Stimulated activated CD8-positive, alpha-beta memory T cell treated with anti-CD3 and anti-CD28 coated beads, Interleukin-4, amount 100 ng/mL, for 48 hours (primary cell): ENCODE data around the gene FOXI2.
A peak's percentile ranks its signal among the peaks of the same experiment; 100 is the strongest.

Experiments
- DNase-seq: peaks from one replicate; pipeline ENCODE4 v3.0.0-alpha.2; 2020

FOXI2 gene

DNA sequence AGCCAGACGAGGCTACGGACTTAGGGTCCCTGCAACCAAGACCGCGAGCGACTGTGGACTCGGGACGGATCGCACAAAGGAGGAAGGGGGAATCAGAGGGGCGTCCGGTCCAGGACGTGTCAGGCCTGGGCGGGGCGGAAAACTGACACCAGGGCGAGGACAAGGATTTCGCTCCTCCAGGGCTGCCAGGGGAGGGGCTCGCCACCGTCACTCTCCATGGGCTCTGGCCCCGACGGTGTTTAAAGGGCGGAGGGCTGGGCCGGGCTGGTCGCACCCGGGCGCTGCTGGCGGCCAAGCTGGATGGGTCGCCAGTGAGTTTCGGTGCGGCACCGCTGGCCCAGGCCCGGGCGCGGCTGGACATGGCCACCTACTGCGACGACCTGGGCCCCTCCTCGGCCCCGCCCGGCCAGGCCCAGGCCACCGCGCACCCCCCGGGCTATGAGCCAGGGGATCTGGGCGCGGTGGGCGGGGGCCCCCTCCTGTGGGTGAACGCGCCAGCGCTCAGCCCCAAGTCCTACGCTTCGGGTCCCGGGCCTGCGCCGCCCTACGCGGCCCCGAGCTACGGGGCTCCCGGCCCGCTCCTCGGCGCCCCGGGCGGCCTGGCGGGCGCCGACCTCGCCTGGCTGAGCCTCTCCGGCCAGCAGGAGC, at the start of gene FOXI2:
TSS of gene FOXI2 (plus strand) at position 271 of the 648 bp plus-strand sequence. CDS start at position 360, 89 bp downstream.
- no peak for DNase-seq

DNA sequence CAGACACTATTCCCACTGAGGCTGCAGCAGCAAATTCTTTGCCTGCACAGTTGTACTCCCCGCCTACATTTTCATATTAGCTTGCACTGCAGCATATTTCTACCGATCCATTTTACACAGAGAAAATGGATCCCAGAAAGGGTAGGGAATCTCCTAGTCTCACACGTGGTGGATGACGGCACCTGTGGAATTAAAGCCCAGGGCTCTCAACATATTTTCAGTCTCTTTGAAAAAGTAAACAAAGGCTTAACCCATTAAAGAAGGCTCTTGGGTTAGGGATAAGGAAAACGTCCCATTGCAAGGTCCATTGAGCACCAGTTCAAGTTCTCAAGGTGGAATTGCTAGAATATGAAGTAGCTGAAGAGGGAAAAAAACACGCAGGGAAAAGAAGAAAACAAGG, 49.4 kb upstream of the FOXI2 start:
- no peak for DNase-seq

DNA sequence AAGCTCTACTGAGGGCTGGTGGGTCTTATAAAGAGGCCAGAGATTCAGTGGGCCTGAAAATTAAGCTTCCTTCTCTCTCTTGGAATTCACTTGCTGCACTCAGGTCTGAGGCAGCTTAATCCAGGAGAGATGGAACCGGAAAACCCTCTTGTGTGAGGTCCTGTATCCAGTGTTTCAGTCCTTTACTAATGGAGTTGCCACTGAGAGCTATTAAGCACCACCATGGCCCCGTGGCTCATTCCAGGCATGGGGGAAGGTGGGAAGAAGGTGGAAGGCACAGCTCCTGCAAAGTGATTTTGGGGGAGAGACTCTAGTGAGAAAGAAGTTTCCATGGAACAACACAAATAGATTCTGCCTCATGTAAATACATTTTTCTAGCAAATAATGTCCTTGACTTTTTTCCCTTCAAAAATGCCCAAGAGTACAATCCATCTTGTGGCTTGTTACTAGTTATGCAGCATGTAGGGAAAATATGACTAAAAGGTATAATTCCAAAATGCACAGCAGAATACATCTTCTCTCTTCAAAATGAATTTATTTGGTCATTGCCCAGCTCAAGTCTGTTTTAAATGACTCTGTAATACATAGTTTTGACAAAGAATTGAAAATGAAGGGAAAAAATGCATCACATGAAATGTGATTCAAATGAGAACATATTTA, 46.7 kb upstream of the FOXI2 start:
- no peak for DNase-seq

DNA sequence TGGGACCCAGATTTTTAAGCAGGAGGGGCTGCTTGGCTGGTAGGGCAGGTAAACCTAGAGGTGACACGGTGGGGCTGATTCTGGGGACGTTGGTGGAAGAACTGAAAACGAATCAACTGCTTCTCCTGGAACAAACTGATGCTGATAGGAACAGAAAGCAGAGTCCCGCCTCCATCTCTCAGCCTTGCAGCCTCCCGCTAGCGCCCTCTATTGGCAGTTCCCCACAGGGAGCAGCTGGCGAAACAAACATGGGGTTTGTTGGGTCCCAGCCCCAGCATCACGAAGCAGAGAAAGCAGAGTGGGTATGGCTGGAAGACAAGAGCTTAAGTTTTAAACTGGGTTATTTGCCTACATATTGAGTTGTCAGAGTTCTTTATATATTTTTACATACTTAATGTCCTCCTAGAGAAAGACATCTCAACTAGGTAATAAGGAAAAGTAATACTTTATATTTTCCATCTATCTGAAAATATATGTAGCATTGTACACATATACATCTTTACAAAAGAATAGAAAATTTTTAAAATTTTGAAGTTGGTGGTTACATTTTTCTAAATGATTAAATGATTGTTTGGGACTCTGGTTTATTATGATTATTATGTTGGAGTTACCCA, 42.3 kb upstream of the FOXI2 start:
- peak; percentile 76 for DNase-seq

DNA sequence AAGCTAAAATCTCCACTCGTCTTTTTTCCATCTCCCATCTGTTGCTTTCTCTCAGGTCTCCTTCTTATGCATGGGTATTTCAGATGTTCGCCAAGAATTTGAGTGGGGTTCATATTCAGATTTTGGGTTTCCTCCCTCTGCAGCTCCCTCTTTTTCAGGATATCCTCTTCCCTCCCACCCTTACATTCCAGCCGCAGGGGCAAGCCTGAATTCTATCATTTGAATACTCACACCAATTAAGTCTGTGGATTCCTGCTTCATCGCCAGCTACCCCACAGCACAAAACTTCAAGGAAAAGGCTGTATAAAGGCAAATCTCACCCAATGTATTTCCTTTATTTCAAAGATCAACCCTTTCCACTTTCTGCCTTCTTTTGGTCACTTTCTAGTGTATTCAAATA, 41.6 kb upstream of the FOXI2 start:
- no peak for DNase-seq

DNA sequence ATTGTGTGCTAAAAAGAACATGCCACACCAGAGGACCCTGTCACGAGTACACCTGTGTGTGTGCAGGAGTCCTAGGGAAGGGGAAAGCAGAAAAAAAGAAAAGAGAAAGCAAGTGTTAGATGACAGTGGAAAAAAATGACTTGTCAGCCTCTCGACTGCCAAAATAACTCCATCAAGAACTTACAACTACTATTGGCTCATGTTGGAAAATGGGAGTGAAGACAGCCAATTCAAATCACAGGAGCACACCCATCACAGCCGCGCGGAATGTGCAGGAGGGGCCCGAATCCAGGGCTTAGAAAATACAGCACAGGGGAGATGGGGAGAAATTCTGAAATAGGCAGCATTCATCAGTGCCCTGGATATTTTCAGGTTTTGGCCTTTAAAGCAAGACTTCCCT, 38.1 kb upstream of the FOXI2 start:
- DNase-seq, result no peak

DNA sequence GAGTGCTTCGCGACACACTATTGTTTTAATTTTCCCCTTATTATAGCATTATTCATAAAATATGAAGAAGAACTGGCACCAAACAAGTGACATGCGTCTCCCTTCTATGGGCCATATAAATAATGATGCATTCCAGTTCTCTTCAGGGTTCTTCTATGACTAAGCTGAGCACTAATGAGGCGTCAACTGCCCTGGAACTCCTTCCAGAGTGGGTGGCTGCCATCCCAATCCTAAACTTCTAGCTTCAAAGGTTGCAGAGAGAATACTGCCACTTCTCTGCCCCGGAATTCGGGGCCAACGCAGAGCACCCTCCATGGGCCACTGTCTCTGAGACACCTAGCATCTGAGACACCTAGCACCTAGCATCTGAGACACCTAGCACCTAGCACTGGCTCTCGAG, 37.7 kb upstream of the FOXI2 start:
- DNase-seq, result no peak

DNA sequence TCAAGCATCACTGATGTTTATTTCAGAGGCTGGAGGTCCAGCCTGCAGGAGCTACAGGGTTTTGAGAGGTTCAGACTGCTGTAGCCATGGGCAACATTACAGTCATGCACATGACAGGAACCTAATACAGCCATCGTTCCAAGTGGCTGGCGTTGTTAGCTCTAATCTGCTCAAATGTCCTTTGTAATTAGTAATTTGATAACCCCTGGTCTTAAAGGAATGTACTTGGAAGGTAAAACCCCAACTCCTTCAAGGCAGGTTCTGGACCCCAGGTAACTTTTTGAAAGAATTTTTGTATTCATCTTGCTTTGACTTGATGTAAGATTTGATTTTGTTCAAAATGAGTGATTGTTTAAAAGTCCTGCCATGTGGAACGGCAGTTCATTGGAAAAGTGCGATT, 34.7 kb upstream of the FOXI2 start:
- no peak for DNase-seq

DNA sequence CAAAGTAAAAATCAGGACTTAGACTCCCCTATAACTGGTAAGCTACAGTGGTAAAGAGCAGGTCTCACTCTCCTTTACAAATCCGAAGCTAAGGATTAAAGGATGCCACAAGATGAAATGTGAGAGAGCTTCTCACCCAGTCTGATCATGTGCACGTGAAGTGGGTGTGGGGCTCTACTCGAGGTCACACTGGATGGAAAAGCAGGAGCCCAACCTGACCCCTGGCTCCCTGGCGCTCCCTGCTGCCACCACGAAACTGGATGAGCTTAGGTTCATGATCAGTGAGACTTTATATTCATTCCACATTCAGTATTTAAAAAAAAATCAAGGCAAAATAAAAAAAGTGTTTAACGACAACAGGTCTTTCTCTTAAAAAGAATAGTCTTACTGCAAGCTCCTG, 21.7 kb upstream of the FOXI2 start:
- no peak for DNase-seq

DNA sequence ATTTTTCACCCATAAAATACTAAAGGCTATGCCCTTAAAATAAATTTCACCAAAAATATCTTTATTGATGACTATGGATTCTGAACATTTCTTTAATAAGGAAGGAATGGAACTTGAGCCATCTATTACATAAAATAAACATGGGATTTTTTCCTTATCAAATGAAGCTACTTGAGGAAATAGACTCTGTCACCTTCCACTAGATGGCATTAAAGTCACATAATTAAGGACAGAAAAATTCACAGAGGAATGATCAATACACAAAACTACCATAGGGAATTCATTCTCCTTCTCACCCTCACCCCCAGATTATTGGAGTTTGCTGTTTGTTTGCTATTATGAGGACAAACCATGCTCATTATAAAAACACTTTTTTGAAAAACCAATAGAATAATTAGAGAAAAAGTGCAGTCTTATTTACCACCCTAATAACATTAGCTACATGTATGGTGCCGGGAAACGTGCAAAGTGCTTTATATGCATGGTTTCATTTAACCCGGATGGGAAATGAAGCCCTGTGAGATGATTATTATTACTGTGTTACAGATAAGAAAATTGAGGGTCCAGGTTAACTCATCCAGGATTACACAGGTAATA, 21.1 kb upstream of the FOXI2 start:
- no peak for DNase-seq

DNA sequence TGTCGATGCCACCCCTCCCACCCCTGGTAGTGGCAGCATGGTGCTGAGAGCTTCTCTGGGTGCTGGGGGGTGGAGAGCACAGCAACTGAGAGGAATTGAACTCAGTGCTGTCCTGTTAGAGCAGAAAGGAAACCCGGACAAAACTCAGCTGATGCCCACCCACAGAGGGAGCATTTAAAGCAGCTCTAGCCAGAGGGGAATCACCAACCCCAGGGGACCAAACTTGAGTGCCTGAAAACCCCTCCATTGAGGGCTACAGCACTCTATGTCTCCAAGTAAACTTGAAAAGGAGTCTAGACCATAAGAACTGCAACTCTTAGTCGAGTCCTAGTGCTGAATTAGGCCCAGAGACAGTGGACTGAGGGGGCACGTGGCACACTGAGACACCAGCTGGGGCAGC, 16.8 kb upstream of the FOXI2 start:
- DNase-seq, result no peak

DNA sequence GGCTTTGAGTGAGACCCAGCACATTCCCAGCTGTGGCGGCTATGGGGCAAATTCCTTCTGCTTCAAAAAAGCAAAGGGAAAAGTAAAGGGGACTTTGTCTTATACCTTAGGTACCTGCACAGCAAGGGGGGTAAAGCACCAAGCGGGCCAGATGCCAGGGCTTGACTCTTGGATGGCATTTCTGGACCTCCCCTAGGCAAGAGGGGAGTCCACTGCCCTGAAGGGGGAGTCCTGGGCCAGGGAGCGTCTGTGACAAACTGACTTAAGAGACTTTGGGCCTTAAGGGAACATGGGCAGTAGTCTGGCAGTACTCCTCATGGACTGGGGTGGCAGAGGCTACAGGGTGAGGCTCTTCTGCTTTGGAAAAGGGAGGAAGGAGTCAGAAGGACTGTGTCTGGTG, 16.1 kb upstream of the FOXI2 start:
- DNase-seq, result no peak

DNA sequence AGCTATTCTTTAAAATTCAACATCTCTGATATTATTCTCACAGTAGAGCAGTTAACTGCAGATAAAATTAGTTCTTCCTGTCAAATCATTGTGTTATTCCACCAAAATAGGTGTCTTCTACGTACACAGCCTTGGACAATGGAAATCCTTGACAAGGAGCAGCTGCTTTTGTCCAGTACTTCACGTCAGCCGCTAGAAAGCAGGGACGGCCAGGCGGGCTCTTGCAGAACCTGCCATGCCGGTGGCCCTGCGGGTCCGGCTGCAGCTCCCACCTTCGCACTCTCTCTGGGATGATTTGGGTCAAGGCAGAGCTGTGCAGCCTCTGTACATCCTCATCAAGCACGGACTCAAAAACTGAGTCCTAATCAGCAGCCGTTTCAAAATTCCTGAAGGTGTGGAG, 2.2 kb upstream of the FOXI2 start:
- no peak for DNase-seq

DNA sequence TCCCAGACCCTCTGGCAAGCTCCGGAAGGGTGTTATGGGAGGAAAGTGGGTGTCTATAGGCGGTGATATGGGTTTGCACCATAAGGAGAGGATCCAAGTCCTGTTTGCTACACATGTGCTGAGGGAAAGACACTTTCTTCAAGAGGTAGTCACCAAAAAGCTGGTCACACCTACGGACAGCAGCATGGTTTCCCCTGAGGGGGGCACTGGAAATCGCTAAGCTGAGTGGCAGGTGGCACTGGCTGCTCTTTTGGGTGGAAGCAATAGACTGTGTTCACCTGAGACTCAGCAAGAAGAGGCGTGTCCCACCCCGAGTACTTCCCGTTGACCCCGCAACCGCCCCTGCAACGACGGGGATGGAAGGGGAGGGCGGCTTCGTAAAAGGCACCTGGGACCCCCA, 1.8 kb upstream of the FOXI2 start:
- no peak for DNase-seq

DNA sequence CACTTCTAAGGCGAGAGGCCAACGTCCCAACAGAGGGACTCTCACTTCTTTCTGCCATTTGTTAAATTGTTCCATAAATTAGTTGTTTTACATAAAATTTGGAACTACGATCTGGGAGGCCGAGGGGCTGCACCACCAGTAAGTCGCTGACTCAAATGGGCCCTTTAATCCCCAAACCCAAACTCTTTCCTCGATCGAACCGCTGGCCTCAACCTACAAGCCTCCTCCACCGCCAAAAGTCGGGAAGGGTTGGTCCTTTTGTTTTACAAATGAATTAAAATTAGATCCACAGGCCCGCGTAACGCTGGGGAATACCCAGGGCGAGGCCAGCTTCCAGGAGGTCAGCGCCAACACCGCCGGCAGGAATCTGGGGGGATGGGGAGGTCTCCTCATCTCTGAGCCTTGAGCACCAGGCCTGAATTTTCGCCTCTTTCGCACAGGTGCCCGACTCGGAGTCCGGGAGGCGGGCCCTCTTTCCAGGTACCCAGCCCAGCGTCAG, 1.2 kb upstream of the FOXI2 start:
- DNase-seq, result no peak

DNA sequence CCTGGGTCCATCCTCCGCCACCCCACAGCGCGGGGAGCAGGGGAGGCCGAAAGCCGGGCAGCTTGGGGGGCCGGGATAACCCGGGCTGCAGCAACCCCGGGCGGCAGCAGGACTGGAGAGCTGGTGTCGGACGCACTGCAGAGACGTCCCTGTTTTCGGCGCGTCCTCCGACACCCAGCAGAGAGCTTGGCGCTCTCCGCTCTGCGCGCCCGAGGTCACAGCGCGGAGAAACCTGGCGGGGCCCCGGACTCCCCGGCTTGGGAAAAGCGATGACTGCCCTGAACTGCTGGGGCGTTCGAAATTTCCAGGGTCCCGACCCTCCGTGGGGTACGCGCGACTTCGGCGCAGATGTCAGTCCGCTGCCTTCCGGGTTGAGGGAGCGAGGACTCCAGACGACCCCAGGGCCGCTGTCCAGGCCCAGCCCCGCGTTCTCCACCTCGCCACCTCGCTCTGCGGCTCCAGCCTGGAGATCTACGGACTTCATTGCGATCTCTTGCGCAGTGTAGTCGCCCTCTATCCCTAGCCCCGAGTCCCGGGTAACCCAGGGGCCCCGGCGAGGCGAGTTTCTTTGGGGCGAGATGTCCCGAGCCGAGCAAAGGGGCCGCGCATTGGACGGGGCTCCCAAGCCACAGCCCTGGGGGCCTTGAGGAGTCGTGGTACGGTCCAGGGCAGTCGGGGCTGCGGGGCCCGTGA, 617 bp upstream of the FOXI2 start:
- no peak for DNase-seq

DNA sequence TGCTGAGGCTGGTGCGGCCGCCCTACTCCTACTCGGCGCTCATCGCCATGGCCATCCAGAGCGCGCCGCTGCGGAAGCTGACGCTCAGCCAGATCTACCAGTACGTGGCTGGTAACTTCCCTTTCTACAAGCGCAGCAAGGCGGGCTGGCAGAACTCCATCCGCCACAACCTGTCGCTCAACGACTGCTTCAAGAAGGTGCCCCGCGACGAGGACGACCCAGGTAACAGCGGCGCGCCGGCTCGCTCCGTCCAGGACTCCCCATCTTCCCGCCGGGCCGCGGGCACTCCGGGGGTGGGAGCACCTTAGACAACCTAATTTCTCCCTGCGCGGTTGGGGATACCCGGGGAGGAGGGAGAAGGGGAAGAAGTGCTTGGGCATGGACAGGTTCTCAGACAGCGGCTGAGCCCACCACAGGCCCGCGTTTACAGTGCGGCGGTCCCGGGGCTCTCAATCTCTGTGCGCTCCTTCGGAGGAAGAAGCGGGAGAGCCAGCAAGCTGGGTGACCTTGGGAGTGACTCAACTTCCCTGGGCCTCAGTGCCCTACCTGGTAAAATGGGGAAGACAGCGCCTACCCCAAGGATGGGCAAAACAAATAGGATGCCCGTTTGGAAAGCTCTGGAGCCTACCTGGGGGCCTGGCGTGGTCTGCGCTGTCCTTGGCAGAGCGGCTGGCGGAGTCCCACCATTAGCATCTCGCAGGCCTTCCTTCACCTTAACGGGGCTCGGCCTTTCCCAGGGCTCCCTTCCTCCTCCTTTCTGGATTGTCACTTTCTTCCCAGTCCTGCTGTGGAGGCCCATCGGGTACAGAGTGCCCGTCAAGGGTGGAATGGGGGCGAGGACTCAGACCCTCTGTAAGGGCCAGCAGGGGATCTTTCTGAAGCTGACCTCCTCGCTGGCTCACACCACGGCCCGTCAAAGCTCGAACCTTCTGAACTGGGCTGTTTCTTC, 852 bp downstream of the FOXI2 start:
- DNase-seq, result no peak

DNA sequence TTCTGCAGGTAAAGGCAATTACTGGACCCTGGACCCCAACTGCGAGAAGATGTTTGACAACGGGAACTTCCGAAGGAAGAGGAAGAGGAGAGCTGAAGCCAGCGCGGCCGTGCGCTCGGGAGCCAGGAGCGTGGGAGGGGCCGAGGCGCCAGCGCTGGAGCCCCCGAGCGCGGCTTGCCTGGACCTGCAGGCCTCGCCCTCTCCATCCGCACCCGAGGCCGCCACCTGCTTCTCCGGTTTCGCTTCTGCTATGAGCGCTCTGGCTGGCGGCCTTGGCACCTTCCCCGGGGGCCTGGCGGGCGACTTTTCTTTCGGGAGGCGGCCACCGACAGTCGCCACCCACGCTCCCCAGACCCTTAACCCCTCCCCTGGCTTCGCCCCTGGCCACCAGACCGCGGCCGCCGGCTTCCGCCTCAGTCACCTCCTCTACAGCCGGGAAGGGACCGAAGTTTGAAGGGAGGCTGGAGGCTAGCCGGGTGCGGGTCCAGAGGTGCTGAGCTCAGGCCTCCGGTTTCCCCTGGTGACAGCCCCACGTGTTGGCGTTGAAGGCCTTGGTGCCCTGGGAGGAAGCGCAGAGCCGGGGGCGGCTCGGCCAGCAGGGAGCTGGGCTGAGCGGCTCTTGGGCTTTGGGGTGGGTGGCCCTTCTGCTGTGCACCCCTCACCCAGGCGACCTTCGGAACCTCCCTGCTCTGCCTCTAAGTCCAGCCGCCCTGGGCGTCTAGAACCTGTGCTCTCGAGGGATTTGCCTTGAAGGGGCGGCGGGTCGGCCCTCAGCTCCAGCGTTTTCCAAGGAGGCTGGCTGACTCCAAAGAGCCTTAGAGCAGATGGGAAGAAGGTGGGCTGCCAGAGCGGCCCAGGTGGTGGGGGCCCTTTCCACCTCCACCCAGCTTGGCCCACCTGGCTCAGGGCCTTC, 1.8 kb downstream of the FOXI2 start:
- DNase-seq, result no peak

DNA sequence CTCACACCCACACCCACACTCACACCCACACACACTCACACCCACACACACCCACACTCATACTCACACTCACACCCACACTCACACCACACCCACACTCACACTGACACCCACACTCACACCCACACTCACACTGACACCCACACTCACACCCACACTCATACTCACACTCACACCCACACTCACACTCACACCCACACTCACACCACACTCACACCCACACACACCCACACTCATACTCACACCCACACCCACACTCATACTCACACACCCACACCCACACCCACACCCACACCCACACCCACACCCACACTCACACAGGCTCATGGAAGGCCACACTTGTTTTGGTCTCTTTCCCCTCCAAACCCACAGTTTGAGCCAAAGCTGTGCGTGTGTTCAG, 2.9 kb downstream of the FOXI2 start:
- DNase-seq, result no peak

DNA sequence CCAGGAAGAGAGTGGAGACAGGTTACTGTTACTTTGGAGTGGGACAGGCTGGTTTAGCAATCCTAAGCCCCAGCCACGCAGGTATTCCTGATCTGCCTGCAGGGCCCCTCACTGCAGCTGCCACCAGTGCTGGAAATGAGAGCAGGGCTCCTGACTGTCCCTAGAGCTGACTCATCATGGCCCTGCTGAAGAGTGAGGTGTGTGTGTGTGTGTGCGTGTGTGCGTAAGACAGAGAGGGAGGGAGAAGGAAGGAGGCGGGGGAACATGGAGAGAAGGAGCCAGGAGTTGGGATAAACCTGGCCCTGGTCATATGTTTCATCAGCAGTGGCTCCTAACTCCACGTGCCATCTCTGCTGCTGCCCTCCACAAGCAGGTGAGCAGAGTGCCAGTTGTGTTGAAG, 3.6 kb downstream of the FOXI2 start:
- DNase-seq, result no peak

DNA sequence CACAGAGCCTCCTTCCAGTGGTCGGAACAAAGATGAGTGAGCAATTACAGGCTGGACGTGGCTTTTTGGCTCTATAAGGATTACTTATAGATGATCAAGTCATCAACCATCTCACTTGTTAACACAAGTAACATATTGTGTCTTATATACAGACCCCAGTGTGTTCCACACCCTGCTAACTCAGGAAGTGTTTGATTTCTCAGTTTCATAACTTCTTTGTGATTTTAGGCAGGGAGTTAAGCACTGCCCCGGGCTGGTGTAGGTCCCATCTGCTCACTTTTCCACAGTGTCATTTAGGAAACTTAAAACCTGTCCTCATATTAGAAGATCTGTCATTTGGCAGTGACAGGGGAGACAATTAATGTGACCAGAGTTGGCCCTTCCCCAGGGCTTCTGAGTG, 6.2 kb downstream of the FOXI2 start:
- DNase-seq, result no peak
